Activated CD4-positive, alpha-beta memory T cell treated with anti-CD3 and anti-CD28 coated beads, Interleukin-2, amount 10 ng/mL, durations not matched to agents 7 days and 5 days (primary cell): ENCODE results near the gene CMTM6. TPM values are rescaled to one million over a fixed set of nuclear protein-coding genes. Genes with fewer than 3 reads are reported as not detected.

Experiments
- CTCF ChIA-PET: fragments of 350-600 bp; sonication (Branson Sonifier 250); formaldehyde crosslinking; loops from one replicate; lab custom pipeline; 2021; ENCODE audit warnings: antibody characterized with exemption, inconsistent platforms; lab: Charles Lee
- POLR2A ChIA-PET: fragments of 350-600 bp; sonication (Branson Sonifier 250); formaldehyde crosslinking; loops from one replicate; lab custom pipeline; 2021; ENCODE audit warnings: antibody characterized with exemption; lab: Charles Lee
- DNase-seq: peaks from one replicate; pipeline ENCODE4 v3.0.0-alpha.2; 2020
- H3K27ac Mint-ChIP-seq: one replicate; pipeline ENCODE4 v1.8.0; 2021; ENCODE audit warnings: mild to moderate bottlenecking, mixed read lengths
- H3K27me3 Mint-ChIP-seq: one replicate; pipeline ENCODE4 v1.8.0; 2021; ENCODE audit warnings: mixed read lengths
- H3K36me3 Mint-ChIP-seq: one replicate; pipeline ENCODE4 v1.8.0; 2021; ENCODE audit warnings: low read depth, mixed read lengths
- H3K4me1 Mint-ChIP-seq: one replicate; pipeline ENCODE4 v1.8.0; 2021; ENCODE audit warnings: mixed read lengths
- H3K4me3 Mint-ChIP-seq: one replicate; pipeline ENCODE4 v1.8.0; 2021; ENCODE audit warnings: mild to moderate bottlenecking, mixed read lengths
- H3K9me3 Mint-ChIP-seq: one replicate; pipeline ENCODE4 v1.8.0; 2021; ENCODE audit warnings: mixed read lengths
- total RNA-seq, 2 experiments: library from RNA; stranded (reverse); gene quantifications; one replicate each; pipeline ENCODE4 v1.2.3, GENCODE V29; 2021

Gene CMTM6
- total RNA-seq, 2 experiments from 2014 or later: 89.5 to 91.8 TPM

DNA sequence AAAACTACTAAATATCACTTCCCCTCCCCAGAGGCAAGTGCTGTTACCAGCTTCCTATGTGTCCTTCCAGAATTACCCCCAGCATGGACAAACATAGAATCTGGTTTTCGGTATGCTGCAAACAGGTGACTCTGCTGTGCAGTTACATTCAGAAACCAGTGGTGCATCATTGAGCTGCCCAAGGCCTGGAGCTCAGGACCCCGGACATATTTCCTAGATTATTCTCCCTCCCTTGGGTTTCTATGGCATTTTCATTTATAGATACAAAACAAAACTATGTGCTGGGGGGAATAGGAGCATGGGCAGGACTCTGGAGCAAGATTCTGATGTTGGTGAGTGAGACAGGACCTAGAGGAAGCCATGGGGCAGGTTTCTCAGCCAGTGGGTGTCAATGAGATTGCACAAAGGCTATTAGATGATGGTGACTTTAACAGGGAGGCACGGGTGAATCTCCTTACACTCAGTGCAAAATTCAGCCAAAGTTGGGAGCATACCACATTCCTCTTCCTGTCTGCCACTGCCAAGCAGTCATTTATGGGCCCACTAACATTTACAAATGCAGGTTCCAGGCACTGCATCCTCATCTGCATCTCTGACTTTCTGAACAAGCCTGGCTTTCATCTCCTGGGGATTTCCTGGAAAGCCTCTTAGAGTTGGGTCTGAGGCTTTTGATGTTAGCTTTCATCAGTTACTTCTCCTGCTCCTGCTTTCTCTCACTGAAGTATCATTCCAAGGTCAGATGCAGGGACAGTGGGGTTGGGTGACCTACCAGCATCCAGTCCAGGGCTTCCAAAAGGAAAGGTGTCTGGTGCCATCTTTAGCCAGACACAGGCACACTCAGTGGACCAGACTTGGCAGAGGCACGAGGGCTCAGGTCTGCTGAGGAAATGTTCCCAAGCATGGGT is 66.5 kb downstream of the CMTM6 start:
- peak overlapping the region; percentile 75 for H3K27ac Mint-ChIP-seq
- POLR2A ChIA-PET: interaction anchor here (1.5 to 5.4 kb wide), 2 partner anchors 9 to 12 kb away, joined by 4 to 25 read pairs; no protein-coding TSS in a partner anchor
- peaks cover 80% of the 10 kb centered on the region for H3K4me1 Mint-ChIP-seq
- peaks cover 7% of the 10 kb centered on the region for H3K36me3 Mint-ChIP-seq
- CTCF ChIA-PET: interaction anchor here (0.7 kb wide), 2 partner anchors 24 to 32 kb away, joined by 3 read pairs; no protein-coding TSS in a partner anchor
- H3K27me3 Mint-ChIP-seq: no peaks in the 10 kb centered on the region
- no peak overlapping the region for H3K4me3 Mint-ChIP-seq
- DNase-seq: peak; percentile 16
- H3K9me3 Mint-ChIP-seq: no peaks in the 10 kb centered on the region

- no peaks in the 10 kb centered on the region for H3K27me3 Mint-ChIP-seq
- H3K9me3 Mint-ChIP-seq: no peaks in the 10 kb centered on the region
- H3K27ac Mint-ChIP-seq: no peak overlapping the region
- ChIA-PET POLR2A (interaction anchor here (0.9 to 3.1 kb wide), 6 partner anchors 10 to 43 kb away, joined by 3 to 37 read pairs (median 14); partner anchors contain the start of gene CMTM7), CTCF (interaction anchor here (0.6 to 2.3 kb wide), 5 partner anchors 10 to 63 kb away, joined by 3 to 7 read pairs (median 3); no protein-coding TSS in a partner anchor)
- peaks cover 12% of the 10 kb centered on the region for H3K36me3 Mint-ChIP-seq
- peaks cover 87% of the 10 kb centered on the region for H3K4me1 Mint-ChIP-seq
- no peak overlapping the region for H3K4me3 Mint-ChIP-seq
- DNase-seq: peak; percentile 6
Measured at GRCh38 chr3:32434206-32434605, 68.4 kb downstream of the CMTM6 start.

GRCh38 chr3:32432711-32433530 is 69.7 kb downstream of the CMTM6 start:
- ChIA-PET POLR2A (interaction anchor here (0.7 to 3.1 kb wide), 19 partner anchors 9 to 130 kb away, joined by 3 to 37 read pairs (median 6); partner anchors contain the start of gene CMTM7), CTCF (interaction anchor here (0.8 to 2.3 kb wide), 10 partner anchors 9 to 256 kb away, joined by 3 to 12 read pairs (median 4); partner anchors contain the start of gene CMTM7)
- H3K27me3 Mint-ChIP-seq: no peaks in the 10 kb centered on the region
- peaks cover 12% of the 10 kb centered on the region for H3K36me3 Mint-ChIP-seq
- no peaks in the 10 kb centered on the region for H3K9me3 Mint-ChIP-seq
- DNase-seq: peak; percentile 35
- H3K27ac Mint-ChIP-seq: peak overlapping the region; percentile 96
- H3K4me1 Mint-ChIP-seq: peaks cover 87% of the 10 kb centered on the region
- peak overlapping the region; percentile 70 for H3K4me3 Mint-ChIP-seq

DNA sequence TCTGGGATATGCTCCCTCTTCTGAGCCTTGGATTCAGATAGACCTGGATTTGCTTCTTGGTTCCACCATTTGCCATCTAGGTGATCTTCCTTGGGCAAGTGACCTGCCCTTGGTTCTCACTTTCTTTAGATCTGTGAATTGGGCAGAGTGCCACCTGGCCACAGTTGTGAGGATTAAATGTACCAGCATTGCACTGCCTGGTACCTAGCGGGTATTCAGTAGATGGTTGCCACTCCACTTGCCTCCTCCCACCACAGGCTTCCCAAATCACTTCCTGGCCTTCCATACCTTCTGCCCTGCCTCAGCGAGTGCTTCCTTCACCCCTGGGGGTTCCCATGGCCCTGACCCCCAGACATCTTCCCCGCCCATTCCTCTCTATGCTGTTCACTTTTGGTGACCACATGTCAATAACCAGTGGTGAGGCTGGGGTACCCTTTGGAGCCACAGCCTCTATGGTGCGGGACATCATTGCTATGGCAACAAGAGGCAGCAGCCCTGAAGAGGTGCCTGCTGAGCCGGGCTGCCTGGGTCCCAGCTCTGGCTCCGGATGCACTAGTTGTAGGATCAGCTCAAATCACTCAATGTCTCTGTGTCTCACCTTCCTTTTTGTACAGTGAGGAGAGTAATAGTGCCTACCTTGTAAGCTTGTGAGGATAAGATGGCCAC is 70.5 kb downstream of the CMTM6 start:
- Mint-ChIP-seq H3K27me3 (no peaks in the 10 kb centered on the region), H3K4me1 (peaks cover 92% of the 10 kb centered on the region), H3K27ac (peak overlapping the region; percentile 96), H3K9me3 (no peaks in the 10 kb centered on the region), H3K4me3 (peak overlapping the region; percentile 70), H3K36me3 (peaks cover 12% of the 10 kb centered on the region)
- ChIA-PET CTCF (interaction anchor here (1.0 to 2.3 kb wide), 7 partner anchors 8 to 255 kb away, joined by 3 to 12 read pairs (median 4); partner anchors contain the start of gene CMTM7), POLR2A (interaction anchor here (1.0 to 3.1 kb wide), 13 partner anchors 8 to 129 kb away, joined by 3 to 37 read pairs (median 7); partner anchors contain the start of gene CMTM7)
- DNase-seq: peak; percentile 41

DNA sequence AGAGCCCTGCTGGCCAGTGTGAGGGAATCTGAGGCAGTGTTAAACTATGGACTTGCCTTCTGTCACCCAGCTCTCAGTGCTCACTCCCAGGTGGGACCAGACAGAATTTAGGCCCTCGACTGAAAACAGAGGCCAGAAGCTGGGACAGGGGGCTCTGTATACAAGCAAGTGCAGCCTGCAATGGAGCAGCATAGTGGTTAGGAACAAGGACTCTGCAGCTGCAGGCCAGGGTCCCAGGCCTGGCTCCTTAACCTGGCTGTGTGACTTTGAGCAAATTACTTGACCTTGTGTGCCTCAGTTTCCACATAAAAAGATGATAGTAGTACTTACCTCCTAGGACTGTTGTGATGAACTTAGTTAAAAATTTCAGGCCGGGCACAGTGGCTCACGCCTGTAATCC is 71.2 kb downstream of the CMTM6 start:
- Mint-ChIP-seq H3K4me3 (no peak overlapping the region), H3K27me3 (no peaks in the 10 kb centered on the region), H3K36me3 (peaks cover 15% of the 10 kb centered on the region), H3K27ac (peak overlapping the region; percentile 96), H3K9me3 (no peaks in the 10 kb centered on the region), H3K4me1 (peaks cover 90% of the 10 kb centered on the region)
- CTCF ChIA-PET: interaction anchor here (2.0 kb wide), 1 partner anchor 7 kb away, joined by 10 read pairs; no protein-coding TSS in a partner anchor
- DNase-seq: no peak
- POLR2A ChIA-PET: interaction anchor here (2.2 to 3.1 kb wide), 3 partner anchors 8 to 26 kb away, joined by 16 to 37 read pairs (median 28); no protein-coding TSS in a partner anchor

Other genes with a start within 250 kb of the CMTM6 start
- 10 to 100 TPM; 47.0 to 47.3 TPM for gene CMTM7, start 111.0 kb downstream of the CMTM6 start, total RNA-seq
- gene DYNC1LI1, start 68.0 kb upstream of the CMTM6 start, total RNA-seq: 10 to 100 TPM; 29.7 to 31.7 TPM
- gene CNOT10, start 182.3 kb upstream of the CMTM6 start, total RNA-seq: 10 to 100 TPM; 44.2 to 45.8 TPM